Keratinocyte (primary cell): ENCODE measurements around the gene MARS1. TPM values are rescaled to one million over a fixed set of nuclear protein-coding genes. Genes with fewer than 3 reads are reported as not detected.

Source experiments
- DNase-seq: peaks from one replicate; pipeline ENCODE4 v3.0.0-alpha.2; 2011; ENCODE audit warnings: low read depth, missing footprints, low spot score
- FAIRE-seq: peaks from 2 replicates; lab custom pipeline; 2011; peaks lifted over from hg19 to GRCh38; lab: Jason Lieb, UNC
- H2AFZ ChIP-seq: 2 replicates; pipeline ENCODE4 v1.6.0; 2012; ENCODE audit warnings: low read length, control low read depth, inconsistent platforms; ENCODE audit not compliant: control insufficient read depth
- H3K27ac ChIP-seq: 2 replicates; pipeline ENCODE4 v1.5.1; 2011; ENCODE audit warnings: low read length; ENCODE audit not compliant: control insufficient read depth, insufficient read depth
- H3K27me3 ChIP-seq: 3 replicates; pipeline ENCODE4 v1.6.0; 2011; ENCODE audit warnings: low read length; ENCODE audit not compliant: control insufficient read depth, insufficient read depth; ENCODE audit errors: extremely low read depth
- H3K36me3 ChIP-seq, 2 experiments: 2 replicates in 1 of 2; 3 replicates in 1 of 2; pipeline ENCODE4 v1.5.1; 2011; ENCODE audit warnings: low read length in 2 of 2, mild to moderate bottlenecking in 1 of 2; ENCODE audit not compliant: control insufficient read depth in 2 of 2, insufficient read depth in 2 of 2; ENCODE audit errors: extremely low read depth in 1 of 2
- H3K4me1 ChIP-seq: 3 replicates; pipeline ENCODE4 v1.5.1; 2011; ENCODE audit warnings: low read length; ENCODE audit not compliant: control insufficient read depth, insufficient read depth; ENCODE audit errors: extremely low read depth
- H3K4me2 ChIP-seq: 3 replicates; pipeline ENCODE4 v1.6.0; 2011; ENCODE audit warnings: low read depth, low read length; ENCODE audit not compliant: control insufficient read depth, insufficient read depth; ENCODE audit errors: extremely low read depth
- H3K4me3 ChIP-seq, 3 experiments: fragments of 200-600 bp in 1 of 3; sonication (generic) in 1 of 3; 2 replicates in 2 of 3; 3 replicates in 1 of 3; pipeline ENCODE4 v1.5.1; 2011 to 2016; ENCODE audit warnings: low read length in 3 of 3, mild to moderate bottlenecking in 3 of 3, control low read depth in 2 of 3, inconsistent platforms in 1 of 3, low read depth in 1 of 3, mixed read lengths in 1 of 3, mixed run types in 1 of 3, moderate library complexity in 1 of 3; ENCODE audit not compliant: control insufficient read depth in 2 of 3, insufficient read depth in 2 of 3; ENCODE audit errors: extremely low read depth in 1 of 3
- H3K79me2 ChIP-seq: 2 replicates; pipeline ENCODE4 v1.6.0; 2012; ENCODE audit warnings: low read length; ENCODE audit not compliant: control insufficient read depth, insufficient read depth
- H3K9ac ChIP-seq: 3 replicates; pipeline ENCODE4 v1.6.0; 2011; ENCODE audit warnings: low read length; ENCODE audit not compliant: control insufficient read depth, insufficient read depth; ENCODE audit errors: extremely low read depth
- H3K9me1 ChIP-seq: 3 replicates; pipeline ENCODE4 v1.6.0; 2011; ENCODE audit warnings: low read length; ENCODE audit not compliant: control insufficient read depth, insufficient read depth; ENCODE audit errors: extremely low read depth
- H3K9me3 ChIP-seq: 2 replicates; pipeline ENCODE4 v1.5.1; 2012; ENCODE audit warnings: low read depth, low read length; ENCODE audit not compliant: control insufficient read depth
- H4K20me1 ChIP-seq: 3 replicates; pipeline ENCODE4 v1.6.0; 2011; ENCODE audit warnings: low read length; ENCODE audit not compliant: control insufficient read depth, insufficient read depth; ENCODE audit errors: extremely low read depth
- CTCF ChIP-seq, 3 experiments: IDR thresholded peaks in 1 of 3; conservative IDR thresholded peaks in 1 of 3; optimal IDR thresholded peaks in 1 of 3; 2 replicates in 2 of 3; 3 replicates in 1 of 3; pipeline versions ENCODE3 to v1.5.1; 2011; ENCODE audit warnings: low read length in 3 of 3, mild to moderate bottlenecking in 3 of 3, moderate library complexity in 2 of 3, control low read depth in 1 of 3, inconsistent platforms in 1 of 3; ENCODE audit not compliant: insufficient read depth in 2 of 3; ENCODE audit errors: extremely low read depth in 1 of 3
- EZH2 ChIP-seq: IDR thresholded peaks from one replicate; pipeline ENCODE4 v1.6.1; 2012; ENCODE audit warnings: inconsistent platforms, mild to moderate bottlenecking, low read length, moderate library complexity
- dilution Hi-C: fragments of 300-500 bp; cut with MboI; formaldehyde crosslinking; loops from one replicate; pipeline ENCODE4 v1.7.0; 2020; ENCODE audit warnings: low sequenced_read_pairs; ENCODE audit not compliant: extremely low pct_ligation_motif_present
- polyA plus RNA-seq, 5 experiments: library from polyadenylated mRNA; depleted of rRNA in 3 of 5; stranded (reverse) in 3 of 5; stranded (forward) in 1 of 5; unstranded in 1 of 5; fragments of >200 nt; gene quantifications; 1 replicate in 1 of 5; 2 replicates in 3 of 5; 3 replicates in 1 of 5; pipeline versions ENCODE4 v1.2.1 to v1.2.3, GENCODE V29; 2011 to 2012; ENCODE audit warnings: missing spikeins in 2 of 5, low read depth in 1 of 5, low replicate concordance in 1 of 5

MARS1 gene
- polyA plus RNA-seq, 1 donor (not counting 4 experiments of a cell fraction or from before 2014, with no cell fraction given), result 125 TPM

GRCh38 chr12:57467915-57468314, 20.0 kb upstream of the MARS1 start:
- no peak overlapping the region for H3K4me2 ChIP-seq
- H3K27me3 ChIP-seq, result peaks cover 61% of the 10 kb centered on the region
- no peak for FAIRE-seq
- no peak overlapping the region for H2AFZ ChIP-seq
- TF ChIP-seq EZH2, result no peak
- no peak for TF ChIP-seq CTCF (optimal IDR thresholded peaks at IDR 0.05 in 1 of 3, IDR thresholded peaks at IDR 0.05 in 1 of 3, conservative IDR thresholded peaks at IDR 0.05 in 1 of 3; ENCODE audit: extremely low read depth in 1 of 3, insufficient read depth in 2 of 3, low read length in 3 of 3)
- dilution Hi-C loops, result no loop called here
- H3K27ac ChIP-seq, result no peak overlapping the region
- no peaks in the 10 kb centered on the region for H3K36me3 ChIP-seq
- no peaks in the 10 kb centered on the region for H3K9me1 ChIP-seq
- no peak overlapping the region for H3K9ac ChIP-seq
- H3K4me1 ChIP-seq, result no peaks in the 10 kb centered on the region
- no peaks in the 10 kb centered on the region for H3K9me3 ChIP-seq
- no peaks in the 10 kb centered on the region for H4K20me1 ChIP-seq
- no peak overlapping the region for H3K4me3 ChIP-seq
- no peaks in the 10 kb centered on the region for H3K79me2 ChIP-seq
- no peak for DNase-seq

- peaks cover 71% of the 10 kb centered on the region for H3K27me3 ChIP-seq
- H3K9ac ChIP-seq, result no peak overlapping the region
- FAIRE-seq, result no peak
- H3K79me2 ChIP-seq, result no peaks in the 10 kb centered on the region
- no peak overlapping the region for H3K4me3 ChIP-seq
- H3K9me1 ChIP-seq, result no peaks in the 10 kb centered on the region
- H2AFZ ChIP-seq, result no peak overlapping the region
- dilution Hi-C loops, result no loop called here
- no peaks in the 10 kb centered on the region for H4K20me1 ChIP-seq
- H3K9me3 ChIP-seq, result no peaks in the 10 kb centered on the region
- H3K4me2 ChIP-seq, result no peak overlapping the region
- TF ChIP-seq CTCF (optimal IDR thresholded peaks at IDR 0.05 in 1 of 3, IDR thresholded peaks at IDR 0.05 in 1 of 3, conservative IDR thresholded peaks at IDR 0.05 in 1 of 3; ENCODE audit: extremely low read depth in 1 of 3, insufficient read depth in 2 of 3, low read length in 3 of 3) (no peak), EZH2 (no peak)
- H3K36me3 ChIP-seq, result no peaks in the 10 kb centered on the region
- H3K4me1 ChIP-seq, result no peaks in the 10 kb centered on the region
- no peak for DNase-seq
- no peak overlapping the region for H3K27ac ChIP-seq
Measured at GRCh38 chr12:57469296-57470164, 18.3 kb upstream of the MARS1 start.
